ENCODE results near the gene FAIM2. TPM values are rescaled to one million over a fixed set of nuclear protein-coding genes. Genes with fewer than 3 reads are reported as not detected.

FAIM2 gene
- total RNA-seq, 3 donors from 2014 or later, result 0.67 to 12.9 (median 2.5) TPM

DNA sequence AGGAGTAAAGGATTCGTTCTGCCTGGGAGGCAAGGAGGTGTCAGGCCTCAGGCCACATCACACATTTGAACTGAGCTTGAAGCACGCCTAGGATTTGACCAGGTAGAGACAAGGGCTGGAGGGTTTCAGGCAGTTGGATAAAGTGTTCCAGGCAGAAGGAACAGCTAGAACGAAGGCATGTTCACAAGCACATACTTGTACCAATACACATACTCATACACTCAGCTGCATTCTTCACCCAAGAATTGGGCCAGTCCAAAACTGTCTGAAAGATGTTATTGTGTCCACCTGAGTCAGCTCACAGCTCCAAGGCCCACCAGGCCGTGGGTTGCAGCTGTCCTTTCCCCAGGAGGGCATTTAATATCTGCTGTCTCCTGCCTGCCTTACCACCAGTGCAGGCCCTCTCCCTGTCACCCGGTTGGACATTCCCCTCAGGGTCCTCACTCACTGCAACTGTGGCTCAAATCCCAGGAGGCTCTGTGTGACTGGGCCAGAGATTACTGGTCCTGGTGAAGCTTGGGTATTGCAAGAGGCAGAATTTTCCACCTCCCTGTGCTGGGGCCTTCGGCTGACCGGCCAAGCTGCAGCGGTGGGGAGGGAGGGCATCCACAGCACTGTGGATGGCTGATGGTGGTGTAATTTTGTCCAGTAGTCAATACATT is 34.1 kb upstream of the FAIM2 start:
- Histone ChIP-seq H3K4me1 (ENCODE audit: low read depth) (no peaks in the 10 kb centered on the region), H3K36me3 (ENCODE audit: low read depth) (no peaks in the 10 kb centered on the region), H3K4me3 (no peak overlapping the region), H3K9me3 (no peaks in the 10 kb centered on the region)
- no peak for DNase-seq
- TF ChIP-seq, protein P1, sequence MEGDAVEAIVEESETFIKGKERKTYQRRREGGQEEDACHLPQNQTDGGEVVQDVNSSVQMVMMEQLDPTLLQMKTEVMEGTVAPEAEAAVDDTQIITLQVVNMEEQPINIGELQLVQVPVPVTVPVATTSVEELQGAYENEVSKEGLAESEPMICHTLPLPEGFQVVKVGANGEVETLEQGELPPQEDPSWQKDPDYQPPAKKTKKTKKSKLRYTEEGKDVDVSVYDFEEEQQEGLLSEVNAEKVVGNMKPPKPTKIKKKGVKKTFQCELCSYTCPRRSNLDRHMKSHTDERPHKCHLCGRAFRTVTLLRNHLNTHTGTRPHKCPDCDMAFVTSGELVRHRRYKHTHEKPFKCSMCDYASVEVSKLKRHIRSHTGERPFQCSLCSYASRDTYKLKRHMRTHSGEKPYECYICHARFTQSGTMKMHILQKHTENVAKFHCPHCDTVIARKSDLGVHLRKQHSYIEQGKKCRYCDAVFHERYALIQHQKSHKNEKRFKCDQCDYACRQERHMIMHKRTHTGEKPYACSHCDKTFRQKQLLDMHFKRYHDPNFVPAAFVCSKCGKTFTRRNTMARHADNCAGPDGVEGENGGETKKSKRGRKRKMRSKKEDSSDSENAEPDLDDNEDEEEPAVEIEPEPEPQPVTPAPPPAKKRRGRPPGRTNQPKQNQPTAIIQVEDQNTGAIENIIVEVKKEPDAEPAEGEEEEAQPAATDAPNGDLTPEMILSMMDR (IDR thresholded peaks at IDR 0.05), result no peak
- no peak for ATAC-seq
- intact Hi-C loops (cut with DNase I, micrococcal nuclease), result no loop called here

DNA sequence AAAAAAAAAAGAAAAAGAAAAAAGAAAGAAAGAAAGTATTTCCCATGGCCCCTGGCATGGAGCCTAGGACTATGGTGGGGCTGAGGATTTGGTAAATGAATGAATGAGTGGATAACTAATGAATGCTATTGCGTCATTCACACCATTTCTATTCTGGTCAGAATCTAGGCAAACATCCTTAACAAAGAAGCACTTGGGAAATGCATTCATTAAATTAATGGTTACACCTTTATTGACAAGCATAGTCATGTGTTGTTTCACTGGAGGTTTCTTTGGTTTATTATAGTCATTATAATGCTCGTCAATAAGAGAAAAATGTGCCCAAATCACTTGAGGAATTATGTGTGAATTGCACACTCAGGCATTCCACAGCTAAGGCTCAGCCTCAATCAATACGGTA is 33.2 kb upstream of the FAIM2 start:
- no peak for ATAC-seq
- TF ChIP-seq, protein P1 (IDR thresholded peaks at IDR 0.05), result no peak

DNA sequence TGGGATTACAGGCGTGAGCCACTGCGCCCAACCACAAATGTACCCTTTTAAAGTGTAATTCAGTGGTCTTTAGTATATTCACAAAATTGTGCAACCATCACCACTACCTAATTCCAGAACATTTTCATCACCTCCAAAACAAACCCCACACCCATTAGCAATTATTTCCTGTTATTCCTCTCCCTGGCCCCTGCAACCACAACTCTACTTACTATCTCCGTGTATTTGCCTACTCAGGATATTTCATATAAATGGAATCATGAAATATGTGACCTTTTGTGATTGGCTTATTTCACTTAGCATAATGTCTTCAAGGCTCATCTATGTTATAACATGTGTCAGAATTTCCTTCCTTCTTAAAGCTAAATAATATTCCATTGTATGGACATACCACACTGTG is 30.8 kb upstream of the FAIM2 start:
- no peaks in the 10 kb centered on the region for H3K4me1 ChIP-seq (ENCODE audit: low read depth)
- TF ChIP-seq, protein P1 (IDR thresholded peaks at IDR 0.05), result no peak
- DNase-seq (no peak), ATAC-seq (no peak)
- no peak overlapping the region for H3K4me3 ChIP-seq
- H3K9me3 ChIP-seq, result no peaks in the 10 kb centered on the region
- intact Hi-C loops (cut with DNase I, micrococcal nuclease), result no loop called here
- H3K36me3 ChIP-seq (ENCODE audit: low read depth), result no peaks in the 10 kb centered on the region

More for the DNA sequence above, 33.2 kb upstream of the FAIM2 start:
- no peaks in the 10 kb centered on the region for H3K36me3 ChIP-seq (ENCODE audit: low read depth)
- no peak overlapping the region for H3K4me3 ChIP-seq
- no peaks in the 10 kb centered on the region for H3K9me3 ChIP-seq
- no peaks in the 10 kb centered on the region for H3K4me1 ChIP-seq (ENCODE audit: low read depth)
- intact Hi-C loops (cut with DNase I, micrococcal nuclease), result no loop called here
- no peak for DNase-seq

DNA sequence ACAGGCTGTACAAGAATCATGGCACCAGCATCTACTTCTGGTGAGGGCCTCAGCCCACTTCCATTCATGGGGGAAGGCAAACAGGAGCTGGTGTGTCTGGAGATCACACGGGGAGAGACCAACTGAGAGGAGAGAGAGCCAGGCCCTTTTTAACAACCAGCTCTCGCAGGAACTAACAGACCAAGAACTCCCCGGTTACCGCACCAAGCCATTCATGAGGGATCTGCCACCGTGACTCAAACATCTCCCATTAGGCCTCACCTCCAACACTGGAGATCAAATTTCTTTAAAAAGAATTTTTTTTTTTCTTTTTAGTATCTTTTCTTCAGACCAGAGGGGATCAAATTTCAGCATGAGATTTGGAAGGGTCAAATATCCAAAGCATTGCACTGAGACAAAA is 30.1 kb upstream of the FAIM2 start:
- TF ChIP-seq, protein P1 (IDR thresholded peaks at IDR 0.05), result no peak
- DNase-seq (no peak), ATAC-seq (no peak)
- Histone ChIP-seq H3K9me3 (no peaks in the 10 kb centered on the region), H3K4me3 (no peak overlapping the region), H3K36me3 (ENCODE audit: low read depth) (no peaks in the 10 kb centered on the region), H3K4me1 (ENCODE audit: low read depth) (no peaks in the 10 kb centered on the region)
- intact Hi-C loops (cut with DNase I, micrococcal nuclease), result no loop called here

DNA sequence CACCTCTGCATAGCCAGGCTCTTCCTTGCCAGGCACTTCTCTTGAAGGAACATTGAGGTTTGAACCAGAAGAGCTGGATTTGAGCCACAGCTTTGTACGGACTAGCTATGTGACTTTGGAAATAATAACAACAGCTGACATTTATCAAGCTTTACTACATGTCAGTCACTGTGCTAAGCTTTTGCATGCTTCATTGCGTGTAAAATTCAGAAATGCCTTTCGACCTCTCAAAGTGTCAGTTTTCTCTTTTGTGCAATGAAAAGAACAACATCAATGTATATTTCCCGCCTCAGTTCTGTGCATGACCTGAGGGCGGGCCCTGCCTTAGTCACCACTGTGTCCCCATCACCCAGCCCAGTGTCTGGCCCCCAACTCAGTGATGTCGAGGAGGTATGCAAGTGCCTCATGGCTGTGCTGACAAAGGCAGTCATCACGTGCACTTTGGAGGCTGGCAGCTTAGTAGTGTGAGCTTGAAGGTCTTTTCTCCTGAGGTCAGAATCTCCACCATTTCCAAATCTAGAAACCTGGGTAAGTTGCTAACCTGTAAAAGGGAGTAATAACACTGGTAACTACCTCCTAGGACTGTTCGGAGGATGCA is 28.9 kb upstream of the FAIM2 start:
- TF ChIP-seq, protein P1 (IDR thresholded peaks at IDR 0.05), result no peak
- intact Hi-C loops (cut with DNase I, micrococcal nuclease), result no loop called here
- no peak for ATAC-seq
- DNase-seq, result no peak
- no peaks in the 10 kb centered on the region for H3K4me1 ChIP-seq (ENCODE audit: low read depth)
- H3K4me3 ChIP-seq, result no peak overlapping the region
- no peaks in the 10 kb centered on the region for H3K36me3 ChIP-seq (ENCODE audit: low read depth)
- no peaks in the 10 kb centered on the region for H3K9me3 ChIP-seq

All from mucosa of descending colon (tissue), 3 donors.